ENCODE measurements around the gene RELCH.

The RELCH gene

DNA sequence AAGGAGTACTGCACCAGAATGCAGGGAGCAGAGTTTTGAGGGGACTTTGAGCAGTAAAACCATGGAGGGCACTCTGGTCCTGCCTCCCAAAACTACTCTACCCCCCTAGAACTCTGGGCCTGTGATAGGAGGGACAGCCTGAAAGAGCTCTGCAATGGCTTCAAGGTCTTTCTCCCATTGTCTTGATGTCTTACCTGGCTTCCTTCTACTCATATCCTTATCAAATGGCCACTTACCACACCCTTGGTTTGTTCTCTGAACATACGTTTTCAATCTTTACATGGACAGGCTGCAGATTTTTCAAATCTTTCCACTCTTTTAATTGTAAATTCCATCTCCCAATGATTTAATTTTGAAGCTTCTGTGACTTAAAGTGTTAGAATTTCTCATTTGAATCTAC lies 27.7 kb downstream of the RELCH start:
- Histone ChIP-seq H3K4me2 (ENCODE audit: low read length) (no peak overlapping the region), H3K9ac (ENCODE audit: low read depth, low read length) (no peak overlapping the region), H3K4me3 (ENCODE audit: low read length) (no peak overlapping the region), H3K36me3 (ENCODE audit: insufficient read depth, low read length) (peaks cover 11% of the 10 kb centered on the region), H3K27me3 (ENCODE audit: control insufficient read depth, insufficient read depth, low read length) (no peaks in the 10 kb centered on the region), H3K4me1 (ENCODE audit: control insufficient read depth, insufficient read depth, low read length) (no peaks in the 10 kb centered on the region), H3K9me3 (replicated peaks; ENCODE audit: low read length) (no peaks in the 10 kb centered on the region)

GRCh38 chr18:62224229-62224628 lies 37.2 kb downstream of the RELCH start:
- H3K27me3 ChIP-seq (ENCODE audit: control insufficient read depth, insufficient read depth, low read length), result no peaks in the 10 kb centered on the region
- H3K9ac ChIP-seq (ENCODE audit: low read depth, low read length), result no peak overlapping the region
- H3K36me3 ChIP-seq (ENCODE audit: insufficient read depth, low read length), result peaks cover 33% of the 10 kb centered on the region
- H3K4me3 ChIP-seq (ENCODE audit: low read length), result no peak overlapping the region
- no peaks in the 10 kb centered on the region for H3K9me3 ChIP-seq (replicated peaks; ENCODE audit: low read length)
- no peak overlapping the region for H3K4me2 ChIP-seq (ENCODE audit: low read length)
- no peaks in the 10 kb centered on the region for H3K4me1 ChIP-seq (ENCODE audit: control insufficient read depth, insufficient read depth, low read length)

DNA sequence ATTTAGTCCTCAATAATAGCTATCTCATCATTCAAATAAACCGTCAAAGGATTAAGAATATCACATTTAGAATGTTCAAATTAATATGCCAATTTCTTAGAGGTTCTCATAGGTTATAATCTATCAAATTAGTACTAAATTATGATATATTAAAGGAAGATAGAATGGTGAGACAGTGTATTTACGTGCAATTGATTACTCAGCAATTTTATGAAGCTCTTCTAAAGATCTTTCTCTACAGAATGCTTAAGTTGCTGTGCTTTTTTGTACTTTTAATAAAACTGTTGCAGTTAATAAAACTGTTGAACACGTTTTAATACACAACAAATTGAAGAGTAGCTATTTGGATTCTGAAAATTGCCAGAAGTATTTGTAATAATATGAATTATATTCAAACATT lies 39.0 kb downstream of the RELCH start:
- Histone ChIP-seq H3K4me2 (ENCODE audit: low read length) (no peak overlapping the region), H3K36me3 (ENCODE audit: insufficient read depth, low read length) (peaks cover 40% of the 10 kb centered on the region), H3K27me3 (ENCODE audit: control insufficient read depth, insufficient read depth, low read length) (no peaks in the 10 kb centered on the region), H3K4me3 (ENCODE audit: low read length) (no peak overlapping the region), H3K4me1 (ENCODE audit: control insufficient read depth, insufficient read depth, low read length) (no peaks in the 10 kb centered on the region), H3K9me3 (replicated peaks; ENCODE audit: low read length) (no peaks in the 10 kb centered on the region), H3K9ac (ENCODE audit: low read depth, low read length) (no peak overlapping the region)

- Histone ChIP-seq H3K9ac (ENCODE audit: low read depth, low read length) (no peak overlapping the region), H3K4me1 (ENCODE audit: control insufficient read depth, insufficient read depth, low read length) (no peaks in the 10 kb centered on the region), H3K9me3 (replicated peaks; ENCODE audit: low read length) (no peaks in the 10 kb centered on the region), H3K27me3 (ENCODE audit: control insufficient read depth, insufficient read depth, low read length) (no peaks in the 10 kb centered on the region), H3K36me3 (ENCODE audit: insufficient read depth, low read length) (peaks cover 11% of the 10 kb centered on the region), H3K4me3 (ENCODE audit: low read length) (no peak overlapping the region), H3K4me2 (ENCODE audit: low read length) (no peak overlapping the region)
These were observed 49.2 kb downstream of the RELCH start for GRCh38 chr18:62236252-62236651.

DNA sequence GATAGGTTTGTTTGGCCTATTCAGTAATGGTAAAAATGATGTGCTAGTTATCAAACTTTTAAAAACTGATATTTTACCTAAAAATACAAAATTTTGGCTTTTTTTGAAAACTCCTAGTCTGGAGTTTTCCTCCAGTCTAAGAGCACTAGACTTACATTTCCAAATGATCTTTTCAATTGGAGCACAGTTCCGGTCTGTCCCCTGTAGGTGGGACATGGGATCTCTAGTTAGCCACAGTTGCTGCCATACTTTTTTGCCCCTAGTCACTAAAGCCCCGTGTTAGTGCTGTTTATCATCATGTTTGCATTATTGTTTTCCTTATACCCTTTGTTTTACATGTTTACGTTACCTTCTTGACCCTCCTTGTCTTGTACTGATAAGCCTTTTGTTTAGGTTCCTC lies 52.4 kb downstream of the RELCH start:
- Histone ChIP-seq H3K27me3 (ENCODE audit: control insufficient read depth, insufficient read depth, low read length) (no peaks in the 10 kb centered on the region), H3K9me3 (replicated peaks; ENCODE audit: low read length) (no peaks in the 10 kb centered on the region), H3K36me3 (ENCODE audit: insufficient read depth, low read length) (no peaks in the 10 kb centered on the region), H3K4me3 (ENCODE audit: low read length) (no peak overlapping the region), H3K9ac (ENCODE audit: low read depth, low read length) (no peak overlapping the region), H3K4me2 (ENCODE audit: low read length) (no peak overlapping the region), H3K4me1 (ENCODE audit: control insufficient read depth, insufficient read depth, low read length) (no peaks in the 10 kb centered on the region)

- H3K4me1 ChIP-seq (ENCODE audit: control insufficient read depth, insufficient read depth, low read length), result peaks cover 3% of the 10 kb centered on the region
- no peak overlapping the region for H3K4me3 ChIP-seq (ENCODE audit: low read length)
- no peaks in the 10 kb centered on the region for H3K9me3 ChIP-seq (replicated peaks; ENCODE audit: low read length)
- no peaks in the 10 kb centered on the region for H3K36me3 ChIP-seq (ENCODE audit: insufficient read depth, low read length)
- no peak overlapping the region for H3K9ac ChIP-seq (ENCODE audit: low read depth, low read length)
- no peak overlapping the region for H3K4me2 ChIP-seq (ENCODE audit: low read length)
- no peaks in the 10 kb centered on the region for H3K27me3 ChIP-seq (ENCODE audit: control insufficient read depth, insufficient read depth, low read length)
These were observed 55.9 kb downstream of the RELCH start for GRCh38 chr18:62242955-62243354.

- H3K27me3 ChIP-seq (ENCODE audit: control insufficient read depth, insufficient read depth, low read length), result no peaks in the 10 kb centered on the region
- H3K4me2 ChIP-seq (ENCODE audit: low read length), result no peak overlapping the region
- H3K4me3 ChIP-seq (ENCODE audit: low read length), result no peak overlapping the region
- H3K4me1 ChIP-seq (ENCODE audit: control insufficient read depth, insufficient read depth, low read length), result peaks cover 11% of the 10 kb centered on the region
- H3K36me3 ChIP-seq (ENCODE audit: insufficient read depth, low read length), result no peaks in the 10 kb centered on the region
- H3K9ac ChIP-seq (ENCODE audit: low read depth, low read length), result no peak overlapping the region
- no peaks in the 10 kb centered on the region for H3K9me3 ChIP-seq (replicated peaks; ENCODE audit: low read length)
These were observed 58.1 kb downstream of the RELCH start for GRCh38 chr18:62245177-62245576.

DNA sequence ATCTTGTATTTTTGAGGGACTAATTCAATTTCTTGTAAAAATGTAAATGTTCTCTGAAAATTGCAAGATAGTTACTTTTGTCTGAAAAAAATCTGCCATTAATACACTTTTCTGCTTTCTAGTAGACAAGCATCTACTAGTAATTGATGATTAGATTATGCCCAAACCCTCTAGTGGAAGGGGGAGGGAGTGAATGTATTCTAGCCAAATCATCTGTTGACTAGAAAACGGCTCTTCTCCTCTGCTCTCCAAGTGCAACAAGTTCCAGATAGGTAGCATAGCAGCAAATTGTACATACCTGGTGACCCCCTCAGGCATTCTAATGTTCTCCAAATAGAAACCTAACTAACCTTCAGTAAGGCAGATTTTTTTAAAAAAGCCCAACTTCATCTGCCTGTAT lies 58.6 kb downstream of the RELCH start:
- Histone ChIP-seq H3K4me3 (ENCODE audit: low read length) (no peak overlapping the region), H3K9me3 (replicated peaks; ENCODE audit: low read length) (no peaks in the 10 kb centered on the region), H3K27me3 (ENCODE audit: control insufficient read depth, insufficient read depth, low read length) (no peaks in the 10 kb centered on the region), H3K4me2 (ENCODE audit: low read length) (no peak overlapping the region), H3K4me1 (ENCODE audit: control insufficient read depth, insufficient read depth, low read length) (peaks cover 11% of the 10 kb centered on the region), H3K36me3 (ENCODE audit: insufficient read depth, low read length) (no peaks in the 10 kb centered on the region), H3K9ac (ENCODE audit: low read depth, low read length) (no peak overlapping the region)

- Histone ChIP-seq H3K9ac (ENCODE audit: low read depth, low read length) (no peak overlapping the region), H3K27me3 (ENCODE audit: control insufficient read depth, insufficient read depth, low read length) (no peaks in the 10 kb centered on the region), H3K4me2 (ENCODE audit: low read length) (no peak overlapping the region), H3K9me3 (replicated peaks; ENCODE audit: low read length) (no peaks in the 10 kb centered on the region), H3K4me3 (ENCODE audit: low read length) (no peak overlapping the region), H3K4me1 (ENCODE audit: control insufficient read depth, insufficient read depth, low read length) (peaks cover 11% of the 10 kb centered on the region), H3K36me3 (ENCODE audit: insufficient read depth, low read length) (peaks cover 5% of the 10 kb centered on the region)
These were observed 61.3 kb downstream of the RELCH start for GRCh38 chr18:62248313-62248712.

DNA sequence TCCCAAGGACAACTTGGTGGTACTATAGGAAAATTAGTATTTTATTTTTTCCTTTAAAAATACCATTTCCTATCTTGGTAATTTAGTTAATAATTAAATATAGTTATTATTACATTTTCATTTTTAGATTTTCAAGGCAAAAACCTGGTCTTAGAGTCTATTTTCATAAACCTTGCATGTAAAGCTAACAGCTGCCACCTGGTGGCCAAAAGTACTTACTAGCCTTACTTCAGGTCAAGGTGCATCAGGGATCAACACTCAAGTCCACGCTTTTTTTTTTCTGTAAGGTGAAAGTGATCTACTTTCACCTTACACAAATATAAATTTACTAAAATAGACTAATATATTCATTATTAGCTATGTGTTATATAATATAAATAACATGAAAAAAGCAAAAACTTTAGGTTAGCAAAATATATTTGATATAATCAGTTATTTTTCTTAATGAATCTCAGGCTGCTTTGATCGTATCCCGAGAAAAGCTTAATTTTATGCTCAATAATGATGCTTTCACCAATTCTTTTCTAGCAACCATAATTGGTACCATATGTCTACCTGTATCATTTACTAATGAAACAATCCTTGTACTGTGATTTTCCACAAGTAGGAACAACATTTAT lies 62.5 kb downstream of the RELCH start:
- no peak overlapping the region for H3K4me3 ChIP-seq (ENCODE audit: low read length)
- H3K4me1 ChIP-seq (ENCODE audit: control insufficient read depth, insufficient read depth, low read length), result peaks cover 11% of the 10 kb centered on the region
- H3K36me3 ChIP-seq (ENCODE audit: insufficient read depth, low read length), result peaks cover 5% of the 10 kb centered on the region
- no peaks in the 10 kb centered on the region for H3K27me3 ChIP-seq (ENCODE audit: control insufficient read depth, insufficient read depth, low read length)
- no peaks in the 10 kb centered on the region for H3K9me3 ChIP-seq (replicated peaks; ENCODE audit: low read length)
- no peak overlapping the region for H3K4me2 ChIP-seq (ENCODE audit: low read length)
- H3K9ac ChIP-seq (ENCODE audit: low read depth, low read length), result no peak overlapping the region

GRCh38 chr18:62250475-62250874 lies 63.4 kb downstream of the RELCH start:
- H3K36me3 ChIP-seq (ENCODE audit: insufficient read depth, low read length), result peaks cover 9% of the 10 kb centered on the region
- no peak overlapping the region for H3K4me3 ChIP-seq (ENCODE audit: low read length)
- H3K4me2 ChIP-seq (ENCODE audit: low read length), result no peak overlapping the region
- no peak overlapping the region for H3K9ac ChIP-seq (ENCODE audit: low read depth, low read length)
- peaks cover 11% of the 10 kb centered on the region for H3K4me1 ChIP-seq (ENCODE audit: control insufficient read depth, insufficient read depth, low read length)
- H3K27me3 ChIP-seq (ENCODE audit: control insufficient read depth, insufficient read depth, low read length), result no peaks in the 10 kb centered on the region
- H3K9me3 ChIP-seq (replicated peaks; ENCODE audit: low read length), result no peaks in the 10 kb centered on the region

DNA sequence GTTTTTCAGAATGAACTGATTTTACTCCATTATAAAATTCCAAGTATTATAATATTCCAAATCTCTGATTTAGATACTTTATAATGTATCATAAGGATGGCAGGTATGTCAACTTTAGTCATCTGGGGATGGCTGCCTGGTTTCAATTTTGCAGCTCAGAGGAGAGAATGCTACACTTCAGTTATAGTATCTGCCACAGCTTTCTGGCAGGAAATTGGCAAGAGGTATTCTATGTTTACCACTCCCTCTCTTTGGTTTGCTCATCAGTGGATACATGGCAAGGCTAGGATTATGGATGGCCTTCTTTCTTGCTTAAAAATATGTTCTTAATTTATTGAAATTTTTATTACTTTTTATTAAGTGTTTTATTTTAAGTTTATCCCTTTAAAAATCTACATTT lies 71.0 kb downstream of the RELCH start:
- Histone ChIP-seq H3K9ac (ENCODE audit: low read depth, low read length) (no peak overlapping the region), H3K27me3 (ENCODE audit: control insufficient read depth, insufficient read depth, low read length) (no peaks in the 10 kb centered on the region), H3K4me2 (ENCODE audit: low read length) (no peak overlapping the region), H3K9me3 (replicated peaks; ENCODE audit: low read length) (no peaks in the 10 kb centered on the region), H3K36me3 (ENCODE audit: insufficient read depth, low read length) (peaks cover 43% of the 10 kb centered on the region), H3K4me1 (ENCODE audit: control insufficient read depth, insufficient read depth, low read length) (no peaks in the 10 kb centered on the region), H3K4me3 (ENCODE audit: low read length) (no peak overlapping the region)
